GM23338 (cell line): ENCODE data around the gene SSBP2.
"Not testable (repeated sequence)": the region's sequence is repeated elsewhere in the genome, so short reads cannot be mapped to it uniquely, and the experiment has no call there.

Experiments used
- CREB1 ChIP-seq: fragments of 250-450 bp; sonication (Bioruptor Pico); IDR thresholded peaks from 2 replicates; pipeline ENCODE4 v1.5.0; 2020; ENCODE audit warnings: low read depth, mild to moderate bottlenecking, moderate library complexity
- EZH2 ChIP-seq: fragments of 200-600 bp; sonication (generic); IDR thresholded peaks from one replicate; pipeline ENCODE4 v1.8.0; 2017; ENCODE audit warnings: antibody characterized with exemption, mild to moderate bottlenecking, low read depth; ENCODE audit not compliant: unreplicated experiment
- EZH2phosphoT487 ChIP-seq: fragments of 200-600 bp; sonication (generic); IDR thresholded peaks from one replicate; pipeline ENCODE4 v1.8.1; 2018; ENCODE audit warnings: antibody characterized with exemption; ENCODE audit not compliant: unreplicated experiment
- NANOG ChIP-seq: IDR thresholded peaks from 2 replicates; pipeline ENCODE4 v1.6.1; 2016; ENCODE audit warnings: antibody characterized with exemption, borderline replicate concordance
- POLR2AphosphoS5 ChIP-seq: IDR thresholded peaks from 2 replicates; pipeline ENCODE4 v1.6.1; 2016; ENCODE audit warnings: antibody characterized with exemption, low read depth
- TF ChIP-seq, protein P1 (sequence below), 2 experiments: fragments of 200-600 bp in 1 of 2; sonication (generic) in 1 of 2; conservative IDR thresholded peaks; 2 replicates each; pipeline versions ENCODE4 v1.5.1 to v1.6.1; 2016 to 2017; ENCODE audit warnings: antibody characterized with exemption in 2 of 2, low read depth in 2 of 2, mild to moderate bottlenecking in 2 of 2, moderate library complexity in 1 of 2
- TF ChIP-seq, protein P2 (sequence below): IDR thresholded peaks from one replicate; pipeline ENCODE4 v1.6.1; 2018; ENCODE audit warnings: antibody characterized with exemption; ENCODE audit not compliant: unreplicated experiment

DNA sequence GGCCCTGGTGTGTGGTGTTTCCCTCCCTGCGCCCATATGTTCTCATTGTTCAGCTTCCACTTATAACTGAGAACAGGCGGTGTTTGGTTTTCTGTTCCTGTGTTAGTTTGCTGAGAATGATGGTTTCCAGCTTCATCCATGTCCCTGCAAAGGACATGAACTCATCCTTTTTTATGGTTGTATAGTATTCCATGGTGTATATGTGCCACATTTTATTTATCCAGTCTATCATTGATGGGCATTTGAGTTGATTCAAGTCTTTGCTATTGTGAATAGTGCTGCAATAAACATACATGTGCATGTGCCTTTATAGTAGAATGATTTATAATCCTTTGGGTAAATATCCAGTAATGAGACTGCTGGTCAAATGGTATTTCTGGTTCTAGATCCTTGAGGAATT is 36.8 kb downstream of the SSBP2 start:
- TF ChIP-seq, protein P1, sequence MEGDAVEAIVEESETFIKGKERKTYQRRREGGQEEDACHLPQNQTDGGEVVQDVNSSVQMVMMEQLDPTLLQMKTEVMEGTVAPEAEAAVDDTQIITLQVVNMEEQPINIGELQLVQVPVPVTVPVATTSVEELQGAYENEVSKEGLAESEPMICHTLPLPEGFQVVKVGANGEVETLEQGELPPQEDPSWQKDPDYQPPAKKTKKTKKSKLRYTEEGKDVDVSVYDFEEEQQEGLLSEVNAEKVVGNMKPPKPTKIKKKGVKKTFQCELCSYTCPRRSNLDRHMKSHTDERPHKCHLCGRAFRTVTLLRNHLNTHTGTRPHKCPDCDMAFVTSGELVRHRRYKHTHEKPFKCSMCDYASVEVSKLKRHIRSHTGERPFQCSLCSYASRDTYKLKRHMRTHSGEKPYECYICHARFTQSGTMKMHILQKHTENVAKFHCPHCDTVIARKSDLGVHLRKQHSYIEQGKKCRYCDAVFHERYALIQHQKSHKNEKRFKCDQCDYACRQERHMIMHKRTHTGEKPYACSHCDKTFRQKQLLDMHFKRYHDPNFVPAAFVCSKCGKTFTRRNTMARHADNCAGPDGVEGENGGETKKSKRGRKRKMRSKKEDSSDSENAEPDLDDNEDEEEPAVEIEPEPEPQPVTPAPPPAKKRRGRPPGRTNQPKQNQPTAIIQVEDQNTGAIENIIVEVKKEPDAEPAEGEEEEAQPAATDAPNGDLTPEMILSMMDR (conservative IDR thresholded peaks at IDR 0.05; ENCODE audit: low read depth in 2 of 2), result not testable (repeated sequence)
- TF ChIP-seq EZH2phosphoT487; CREB1 (CRISPR knock-in tag); POLR2AphosphoS5; EZH2; NANOG: not testable (repeated sequence)
- TF ChIP-seq, protein P2, sequence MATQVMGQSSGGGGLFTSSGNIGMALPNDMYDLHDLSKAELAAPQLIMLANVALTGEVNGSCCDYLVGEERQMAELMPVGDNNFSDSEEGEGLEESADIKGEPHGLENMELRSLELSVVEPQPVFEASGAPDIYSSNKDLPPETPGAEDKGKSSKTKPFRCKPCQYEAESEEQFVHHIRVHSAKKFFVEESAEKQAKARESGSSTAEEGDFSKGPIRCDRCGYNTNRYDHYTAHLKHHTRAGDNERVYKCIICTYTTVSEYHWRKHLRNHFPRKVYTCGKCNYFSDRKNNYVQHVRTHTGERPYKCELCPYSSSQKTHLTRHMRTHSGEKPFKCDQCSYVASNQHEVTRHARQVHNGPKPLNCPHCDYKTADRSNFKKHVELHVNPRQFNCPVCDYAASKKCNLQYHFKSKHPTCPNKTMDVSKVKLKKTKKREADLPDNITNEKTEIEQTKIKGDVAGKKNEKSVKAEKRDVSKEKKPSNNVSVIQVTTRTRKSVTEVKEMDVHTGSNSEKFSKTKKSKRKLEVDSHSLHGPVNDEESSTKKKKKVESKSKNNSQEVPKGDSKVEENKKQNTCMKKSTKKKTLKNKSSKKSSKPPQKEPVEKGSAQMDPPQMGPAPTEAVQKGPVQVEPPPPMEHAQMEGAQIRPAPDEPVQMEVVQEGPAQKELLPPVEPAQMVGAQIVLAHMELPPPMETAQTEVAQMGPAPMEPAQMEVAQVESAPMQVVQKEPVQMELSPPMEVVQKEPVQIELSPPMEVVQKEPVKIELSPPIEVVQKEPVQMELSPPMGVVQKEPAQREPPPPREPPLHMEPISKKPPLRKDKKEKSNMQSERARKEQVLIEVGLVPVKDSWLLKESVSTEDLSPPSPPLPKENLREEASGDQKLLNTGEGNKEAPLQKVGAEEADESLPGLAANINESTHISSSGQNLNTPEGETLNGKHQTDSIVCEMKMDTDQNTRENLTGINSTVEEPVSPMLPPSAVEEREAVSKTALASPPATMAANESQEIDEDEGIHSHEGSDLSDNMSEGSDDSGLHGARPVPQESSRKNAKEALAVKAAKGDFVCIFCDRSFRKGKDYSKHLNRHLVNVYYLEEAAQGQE, result not testable (repeated sequence)
